Chondrocyte (in vitro differentiated cells): Measurements from ENCODE around the gene RPS6KB1. TPM values are rescaled to one million over a fixed set of nuclear protein-coding genes. Genes with fewer than 3 reads are reported as not detected.
"Not testable (repeated sequence)": the region's sequence is repeated elsewhere in the genome, so short reads cannot be mapped to it uniquely, and the experiment has no call there.

ENCODE experiments used
- DNase-seq: peaks from one replicate; pipeline ENCODE4 v3.0.0; 2021; ENCODE audit warnings: mixed read lengths, low spot score
- H3K27ac Mint-ChIP-seq: one replicate; pipeline ENCODE4 v1.8.0; 2021; ENCODE audit warnings: mild to moderate bottlenecking, moderate library complexity, mixed read lengths; ENCODE audit not compliant: unreplicated experiment
- H3K27me3 Mint-ChIP-seq: 2 replicates; pipeline ENCODE4 v1.8.0; 2021; ENCODE audit warnings: low read depth, mixed read lengths
- H3K36me3 Mint-ChIP-seq: 2 replicates; pipeline ENCODE4 v1.8.0; 2021; ENCODE audit warnings: low read depth, mixed read lengths
- H3K4me1 Mint-ChIP-seq: 2 replicates; pipeline ENCODE4 v1.8.0; 2021; ENCODE audit warnings: low read depth, mild to moderate bottlenecking, mixed read lengths
- H3K4me3 Mint-ChIP-seq: one replicate; pipeline ENCODE4 v1.8.0; 2021; ENCODE audit warnings: mild to moderate bottlenecking, moderate library complexity, mixed read lengths; ENCODE audit not compliant: unreplicated experiment
- H3K9me3 Mint-ChIP-seq: 2 replicates; pipeline ENCODE4 v1.8.0; 2021; ENCODE audit warnings: low read depth, mixed read lengths
- CTCF ChIP-seq: fragments of 200-600 bp; sonication (generic); IDR thresholded peaks from 2 replicates; pipeline ENCODE4 v1.5.0; 2021; ENCODE audit warnings: antibody characterized with exemption, mild to moderate bottlenecking, moderate library complexity
- total RNA-seq: library from RNA; stranded (reverse); gene quantifications from 3 replicates; pipeline ENCODE4 v1.2.1, GENCODE V29; 2021

The RPS6KB1 gene
- total RNA-seq, 1 donor from 2014 or later, result 29.6 TPM

GRCh38 chr17:59963738-59964481 is 71.0 kb downstream of the RPS6KB1 start:
- no peaks in the 10 kb centered on the region for H3K9me3 Mint-ChIP-seq
- TF ChIP-seq CTCF, result no peak
- H3K27me3 Mint-ChIP-seq, result no peaks in the 10 kb centered on the region
- peaks cover 7% of the 10 kb centered on the region for H3K36me3 Mint-ChIP-seq
- DNase-seq, result no peak
- H3K27ac Mint-ChIP-seq, result peak overlapping the region; percentile 94
- peaks cover 23% of the 10 kb centered on the region for H3K4me1 Mint-ChIP-seq
- H3K4me3 Mint-ChIP-seq, result peak overlapping the region; percentile 78

GRCh38 chr17:59964482-59965328 is 71.8 kb downstream of the RPS6KB1 start, which contains the start of gene RNFT1:
Gene RNFT1, minus strand, starts transcription at chr17:59964740. Its CDS starts 77 bp downstream, at chr17:59964663.
- TF ChIP-seq CTCF, result no peak
- Mint-ChIP-seq H3K27ac (peak within 1 kb of the TSS; percentile 94), H3K4me1 (peaks cover 23% of the 10 kb centered on the region)

GRCh38 chr17:59971771-59972170 is 78.8 kb downstream of the RPS6KB1 start:
- not testable (repeated sequence) for H3K9me3 Mint-ChIP-seq, H3K27ac Mint-ChIP-seq, DNase-seq, H3K36me3 Mint-ChIP-seq, H3K4me3 Mint-ChIP-seq, H3K27me3 Mint-ChIP-seq, H3K4me1 Mint-ChIP-seq

More at GRCh38 chr17:59964482-59965328, 71.8 kb downstream of the RPS6KB1 start, which contains the start of gene RNFT1:
- Mint-ChIP-seq H3K4me3 (peak within 1 kb of the TSS; percentile 78), H3K9me3 (no peaks in the 10 kb centered on the region), H3K36me3 (peaks cover 4% of the 10 kb centered on the region), H3K27me3 (no peaks in the 10 kb centered on the region)
- peak; percentile 96 for DNase-seq

GRCh38 chr17:59972778-59973177 is 79.9 kb downstream of the RPS6KB1 start:
- no peaks in the 10 kb centered on the region for H3K27me3 Mint-ChIP-seq
- H3K4me1 Mint-ChIP-seq, result no peaks in the 10 kb centered on the region
- no peak for TF ChIP-seq CTCF
- no peak for DNase-seq
- H3K27ac Mint-ChIP-seq, result no peak overlapping the region
- no peaks in the 10 kb centered on the region for H3K9me3 Mint-ChIP-seq
- no peaks in the 10 kb centered on the region for H3K36me3 Mint-ChIP-seq
- no peak overlapping the region for H3K4me3 Mint-ChIP-seq

GRCh38 chr17:59973483-59973882 is 80.6 kb downstream of the RPS6KB1 start:
- H3K4me3 Mint-ChIP-seq, H3K36me3 Mint-ChIP-seq, H3K27me3 Mint-ChIP-seq, H3K27ac Mint-ChIP-seq, H3K4me1 Mint-ChIP-seq, DNase-seq, H3K9me3 Mint-ChIP-seq: not testable (repeated sequence)

- H3K4me3 Mint-ChIP-seq, H3K9me3 Mint-ChIP-seq, H3K4me1 Mint-ChIP-seq, H3K27ac Mint-ChIP-seq, H3K36me3 Mint-ChIP-seq, H3K27me3 Mint-ChIP-seq, DNase-seq: not testable (repeated sequence)
These were observed 82.2 kb downstream of the RPS6KB1 start for GRCh38 chr17:59975166-59975565.

GRCh38 chr17:59996608-59997007 is 103.7 kb downstream of the RPS6KB1 start:
- not testable (repeated sequence) for H3K36me3 Mint-ChIP-seq, H3K27ac Mint-ChIP-seq, H3K4me3 Mint-ChIP-seq, H3K27me3 Mint-ChIP-seq, DNase-seq, H3K9me3 Mint-ChIP-seq, H3K4me1 Mint-ChIP-seq
